HepG2 (cell line): ENCODE results near the gene OVCA2.

Experiments
- NR3C1 ChIP-seq: sonication (generic); formaldehyde crosslinking; IDR thresholded peaks from 2 replicates; pipeline ENCODE4 v1.4.0; 2020; ENCODE audit warnings: missing genetic modification reagents
- SIN3A ChIP-seq: IDR thresholded peaks from 2 replicates; pipeline ENCODE4 v1.6.1; 2011; ENCODE audit warnings: low read depth, mild to moderate bottlenecking, control low read depth, low read length, borderline replicate concordance
- ZFP37 ChIP-seq: sonication (generic); formaldehyde crosslinking; IDR thresholded peaks from 2 replicates; pipeline ENCODE4 v1.4.0; 2020; ENCODE audit warnings: missing genetic modification reagents, borderline replicate concordance
- ZNF232 ChIP-seq: sonication (generic); formaldehyde crosslinking; IDR thresholded peaks from 2 replicates; pipeline ENCODE4 v1.4.0; 2020; ENCODE audit warnings: missing genetic modification reagents, borderline replicate concordance
- ZNF367 ChIP-seq: sonication (generic); formaldehyde crosslinking; IDR thresholded peaks from 2 replicates; pipeline ENCODE4 v1.4.0; 2020; ENCODE audit warnings: missing genetic modification reagents, borderline replicate concordance
- ZNF607 ChIP-seq: sonication (generic); formaldehyde crosslinking; IDR thresholded peaks from 2 replicates; pipeline ENCODE4 v1.5.1; 2020; ENCODE audit warnings: missing genetic modification reagents, mild to moderate bottlenecking, borderline replicate concordance
- TF ChIP-seq, protein P1 (sequence below): sonication (generic); formaldehyde crosslinking; IDR thresholded peaks from 2 replicates; pipeline ENCODE4 v1.5.0; 2020; ENCODE audit warnings: missing genetic modification reagents

DNA sequence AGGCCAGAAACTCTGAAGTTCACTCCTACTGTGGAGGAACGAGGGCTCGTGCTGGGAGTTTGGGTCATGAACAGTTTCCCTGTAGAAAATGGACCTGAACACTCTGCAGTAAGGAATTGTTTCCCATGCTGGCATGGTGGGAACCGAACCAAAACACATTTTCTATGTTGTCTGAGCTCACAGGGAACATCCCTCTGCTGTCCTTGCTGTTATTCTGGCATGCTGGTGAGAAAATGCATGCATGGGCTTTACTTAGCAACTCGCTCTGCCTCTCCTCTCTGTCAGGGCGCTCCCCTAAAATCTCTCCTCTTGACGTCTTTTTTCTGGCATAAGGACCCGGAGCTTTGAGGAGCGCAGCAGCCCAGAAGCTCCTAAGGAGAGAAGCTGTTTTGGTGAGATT is 22.1 kb upstream of the OVCA2 start:
- TF ChIP-seq SIN3A: no peak
- no peak for TF ChIP-seq ZFP37 (CRISPR knock-in tag)
- TF ChIP-seq NR3C1 (CRISPR knock-in tag): no peak
- no peak for TF ChIP-seq ZNF232
- TF ChIP-seq, protein P1, sequence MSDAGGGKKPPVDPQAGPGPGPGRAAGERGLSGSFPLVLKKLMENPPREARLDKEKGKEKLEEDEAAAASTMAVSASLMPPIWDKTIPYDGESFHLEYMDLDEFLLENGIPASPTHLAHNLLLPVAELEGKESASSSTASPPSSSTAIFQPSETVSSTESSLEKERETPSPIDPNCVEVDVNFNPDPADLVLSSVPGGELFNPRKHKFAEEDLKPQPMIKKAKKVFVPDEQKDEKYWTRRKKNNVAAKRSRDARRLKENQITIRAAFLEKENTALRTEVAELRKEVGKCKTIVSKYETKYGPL (CRISPR knock-in tag): no peak
- TF ChIP-seq ZNF607 (CRISPR knock-in tag): no peak
- TF ChIP-seq ZNF367: no peak
